ENCODE data around the gene RCE1.

The RCE1 gene

GRCh38 chr11:66845143-66845875 is 2.1 kb downstream of the RCE1 start (continued):
- TF ChIP-seq PATZ1 (CRISPR knock-in tag; IDR thresholded peaks at IDR 0.05; ENCODE audit: borderline replicate concordance) = no peak
- no peak for TF ChIP-seq OSR1 (CRISPR knock-in tag; IDR thresholded peaks at IDR 0.05)
- no peak for TF ChIP-seq ESRRG (CRISPR knock-in tag; IDR thresholded peaks at IDR 0.05)
- no peak for TF ChIP-seq BACH2 (CRISPR knock-in tag; IDR thresholded peaks at IDR 0.05; ENCODE audit: borderline replicate concordance)
- TF ChIP-seq CSDC2 (CRISPR knock-in tag; IDR thresholded peaks at IDR 0.05) = no peak
- no peak for TF ChIP-seq ZFP3 (CRISPR knock-in tag; IDR thresholded peaks at IDR 0.05)
- no peak for TF ChIP-seq ZFP30 (CRISPR knock-in tag; IDR thresholded peaks at IDR 0.05)
- no peak for TF ChIP-seq ZC3H10 (CRISPR knock-in tag; IDR thresholded peaks at IDR 0.05)

GRCh38 chr11:66845876-66846212 is 2.6 kb downstream of the RCE1 start:
- ATAC-seq = no peak
- TF ChIP-seq, protein P1, sequence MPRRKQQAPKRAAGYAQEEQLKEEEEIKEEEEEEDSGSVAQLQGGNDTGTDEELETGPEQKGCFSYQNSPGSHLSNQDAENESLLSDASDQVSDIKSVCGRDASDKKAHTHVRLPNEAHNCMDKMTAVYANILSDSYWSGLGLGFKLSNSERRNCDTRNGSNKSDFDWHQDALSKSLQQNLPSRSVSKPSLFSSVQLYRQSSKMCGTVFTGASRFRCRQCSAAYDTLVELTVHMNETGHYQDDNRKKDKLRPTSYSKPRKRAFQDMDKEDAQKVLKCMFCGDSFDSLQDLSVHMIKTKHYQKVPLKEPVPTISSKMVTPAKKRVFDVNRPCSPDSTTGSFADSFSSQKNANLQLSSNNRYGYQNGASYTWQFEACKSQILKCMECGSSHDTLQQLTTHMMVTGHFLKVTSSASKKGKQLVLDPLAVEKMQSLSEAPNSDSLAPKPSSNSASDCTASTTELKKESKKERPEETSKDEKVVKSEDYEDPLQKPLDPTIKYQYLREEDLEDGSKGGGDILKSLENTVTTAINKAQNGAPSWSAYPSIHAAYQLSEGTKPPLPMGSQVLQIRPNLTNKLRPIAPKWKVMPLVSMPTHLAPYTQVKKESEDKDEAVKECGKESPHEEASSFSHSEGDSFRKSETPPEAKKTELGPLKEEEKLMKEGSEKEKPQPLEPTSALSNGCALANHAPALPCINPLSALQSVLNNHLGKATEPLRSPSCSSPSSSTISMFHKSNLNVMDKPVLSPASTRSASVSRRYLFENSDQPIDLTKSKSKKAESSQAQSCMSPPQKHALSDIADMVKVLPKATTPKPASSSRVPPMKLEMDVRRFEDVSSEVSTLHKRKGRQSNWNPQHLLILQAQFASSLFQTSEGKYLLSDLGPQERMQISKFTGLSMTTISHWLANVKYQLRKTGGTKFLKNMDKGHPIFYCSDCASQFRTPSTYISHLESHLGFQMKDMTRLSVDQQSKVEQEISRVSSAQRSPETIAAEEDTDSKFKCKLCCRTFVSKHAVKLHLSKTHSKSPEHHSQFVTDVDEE (CRISPR knock-in tag; IDR thresholded peaks at IDR 0.05) = no peak
- no peak for TF ChIP-seq ZNF70 (CRISPR knock-in tag; IDR thresholded peaks at IDR 0.05)
- no peak for TF ChIP-seq ZNF565 (CRISPR knock-in tag; conservative IDR thresholded peaks at IDR 0.05; ENCODE audit: low read depth)
- TF ChIP-seq ARNTL (CRISPR knock-in tag; IDR thresholded peaks at IDR 0.05; ENCODE audit: borderline replicate concordance, low read depth) = no peak
- TF ChIP-seq OSR1 (CRISPR knock-in tag; IDR thresholded peaks at IDR 0.05) = no peak
- TF ChIP-seq, protein P2, sequence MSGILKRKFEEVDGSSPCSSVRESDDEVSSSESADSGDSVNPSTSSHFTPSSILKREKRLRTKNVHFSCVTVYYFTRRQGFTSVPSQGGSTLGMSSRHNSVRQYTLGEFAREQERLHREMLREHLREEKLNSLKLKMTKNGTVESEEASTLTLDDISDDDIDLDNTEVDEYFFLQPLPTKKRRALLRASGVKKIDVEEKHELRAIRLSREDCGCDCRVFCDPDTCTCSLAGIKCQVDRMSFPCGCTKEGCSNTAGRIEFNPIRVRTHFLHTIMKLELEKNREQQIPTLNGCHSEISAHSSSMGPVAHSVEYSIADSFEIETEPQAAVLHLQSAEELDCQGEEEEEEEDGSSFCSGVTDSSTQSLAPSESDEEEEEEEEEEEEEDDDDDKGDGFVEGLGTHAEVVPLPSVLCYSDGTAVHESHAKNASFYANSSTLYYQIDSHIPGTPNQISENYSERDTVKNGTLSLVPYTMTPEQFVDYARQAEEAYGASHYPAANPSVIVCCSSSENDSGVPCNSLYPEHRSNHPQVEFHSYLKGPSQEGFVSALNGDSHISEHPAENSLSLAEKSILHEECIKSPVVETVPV (CRISPR knock-in tag; IDR thresholded peaks at IDR 0.05) = no peak
- TF ChIP-seq RARB (CRISPR knock-in tag; IDR thresholded peaks at IDR 0.05) = no peak
- no peak for TF ChIP-seq PPARA (CRISPR knock-in tag; IDR thresholded peaks at IDR 0.05; ENCODE audit: borderline replicate concordance)
- no peak for TF ChIP-seq ISL1 (CRISPR knock-in tag; IDR thresholded peaks at IDR 0.05)
- TF ChIP-seq GLIS3 (CRISPR knock-in tag; IDR thresholded peaks at IDR 0.05) = no peak
- no peak for TF ChIP-seq ZFP3 (CRISPR knock-in tag; IDR thresholded peaks at IDR 0.05)
- no peak for TF ChIP-seq TOX (CRISPR knock-in tag; IDR thresholded peaks at IDR 0.05; ENCODE audit: borderline replicate concordance)
- no peak for TF ChIP-seq SNAI2 (CRISPR knock-in tag; IDR thresholded peaks at IDR 0.05)
- no peak for TF ChIP-seq CSDC2 (CRISPR knock-in tag; IDR thresholded peaks at IDR 0.05)
- no peak for TF ChIP-seq ZNF8 (CRISPR knock-in tag; IDR thresholded peaks at IDR 0.05)
- TF ChIP-seq, protein P3, sequence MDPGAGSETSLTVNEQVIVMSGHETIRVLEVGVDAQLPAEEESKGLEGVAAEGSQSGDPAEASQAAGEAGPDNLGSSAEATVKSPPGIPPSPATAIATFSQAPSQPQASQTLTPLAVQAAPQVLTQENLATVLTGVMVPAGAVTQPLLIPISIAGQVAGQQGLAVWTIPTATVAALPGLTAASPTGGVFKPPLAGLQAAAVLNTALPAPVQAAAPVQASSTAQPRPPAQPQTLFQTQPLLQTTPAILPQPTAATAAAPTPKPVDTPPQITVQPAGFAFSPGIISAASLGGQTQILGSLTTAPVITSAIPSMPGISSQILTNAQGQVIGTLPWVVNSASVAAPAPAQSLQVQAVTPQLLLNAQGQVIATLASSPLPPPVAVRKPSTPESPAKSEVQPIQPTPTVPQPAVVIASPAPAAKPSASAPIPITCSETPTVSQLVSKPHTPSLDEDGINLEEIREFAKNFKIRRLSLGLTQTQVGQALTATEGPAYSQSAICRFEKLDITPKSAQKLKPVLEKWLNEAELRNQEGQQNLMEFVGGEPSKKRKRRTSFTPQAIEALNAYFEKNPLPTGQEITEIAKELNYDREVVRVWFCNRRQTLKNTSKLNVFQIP (CRISPR knock-in tag; IDR thresholded peaks at IDR 0.05; ENCODE audit: borderline replicate concordance, low read depth) = no peak
- no peak for TF ChIP-seq ESRRG (CRISPR knock-in tag; IDR thresholded peaks at IDR 0.05)
- no peak for TF ChIP-seq ZC3H10 (CRISPR knock-in tag; IDR thresholded peaks at IDR 0.05)
- TF ChIP-seq CREB5 (CRISPR knock-in tag; IDR thresholded peaks at IDR 0.05; ENCODE audit: low read depth) = no peak
- no peak for TF ChIP-seq PATZ1 (CRISPR knock-in tag; IDR thresholded peaks at IDR 0.05; ENCODE audit: borderline replicate concordance)

Measured in SK-N-SH treated with all-trans-retinoic acid at 6 μM for 48 hours (cell line).